Neuronal stem cell (in vitro differentiated cells): ENCODE results near the gene CCL25.
"Not testable (repeated sequence)": the region's sequence is repeated elsewhere in the genome, so short reads cannot be mapped to it uniquely, and the experiment has no call there.

ENCODE experiments used
- DNase-seq: peaks from one replicate; pipeline ENCODE4 v3.0.0-alpha.2; 2013; ENCODE audit warnings: low spot score
- H2AFZ ChIP-seq: one replicate; pipeline ENCODE4 v1.6.1; 2013; ENCODE audit warnings: mild to moderate bottlenecking, low read length, inconsistent platforms
- H2AK5ac ChIP-seq: 2 replicates; pipeline ENCODE4 v1.6.1; 2013; ENCODE audit warnings: low read depth, mild to moderate bottlenecking, inconsistent platforms, low read length, moderate library complexity, mixed read lengths
- H2BK120ac ChIP-seq: 2 replicates; pipeline ENCODE4 v1.6.1; 2013; ENCODE audit warnings: low read depth, mild to moderate bottlenecking, inconsistent platforms, low read length, moderate library complexity, mixed read lengths
- H2BK12ac ChIP-seq: one replicate; pipeline ENCODE4 v1.6.1; 2013; ENCODE audit warnings: low read length, inconsistent platforms
- H2BK15ac ChIP-seq: 2 replicates; pipeline ENCODE4 v1.6.1; 2013; ENCODE audit warnings: mild to moderate bottlenecking, low read length, inconsistent platforms, mixed read lengths
- H2BK5ac ChIP-seq: one replicate; pipeline ENCODE4 v1.6.1; 2013; ENCODE audit warnings: inconsistent platforms, mild to moderate bottlenecking, low read length, moderate library complexity
- H3K14ac ChIP-seq: one replicate; pipeline ENCODE4 v1.6.1; 2013; ENCODE audit warnings: low read length, inconsistent platforms
- H3K18ac ChIP-seq: 2 replicates; pipeline ENCODE4 v1.6.1; 2013; ENCODE audit warnings: low read length, inconsistent platforms
- H3K23ac ChIP-seq: 2 replicates; pipeline ENCODE4 v1.6.1; 2013; ENCODE audit warnings: low read depth, mild to moderate bottlenecking, mixed read lengths, low read length, inconsistent platforms; ENCODE audit not compliant: poor library complexity
- H3K27ac ChIP-seq: replicated peaks from 3 replicates; pipeline ENCODE4 v1.5.1; 2013; ENCODE audit warnings: low read length, inconsistent platforms
- H3K27me3 ChIP-seq, 3 experiments: 2 replicates each; pipeline ENCODE4 v1.6.1; 2013; ENCODE audit warnings: low read length in 3 of 3, mild to moderate bottlenecking in 2 of 3, inconsistent platforms in 1 of 3, low read depth in 1 of 3, mixed read lengths in 1 of 3, moderate library complexity in 1 of 3; ENCODE audit not compliant: control insufficient read depth in 3 of 3, insufficient read depth in 3 of 3
- H3K36me3 ChIP-seq, 2 donors: replicated peaks in 1 of 2; 2 replicates each; pipeline ENCODE4 v1.6.1; 2013; ENCODE audit warnings: low read length in 2 of 2; ENCODE audit not compliant: control insufficient read depth in 2 of 2, insufficient read depth in 2 of 2
- H3K4ac ChIP-seq: 2 replicates; pipeline ENCODE4 v1.6.1; 2013; ENCODE audit warnings: inconsistent platforms, mild to moderate bottlenecking, low read length, moderate library complexity
- H3K4me1 ChIP-seq, 2 donors: 1 replicate in 1 of 2; 2 replicates in 1 of 2; pipeline ENCODE4 v1.6.1; 2013; ENCODE audit warnings: low read length in 2 of 2, low read depth in 1 of 2; ENCODE audit not compliant: control insufficient read depth in 2 of 2, insufficient read depth in 1 of 2
- H3K4me2 ChIP-seq: one replicate; pipeline ENCODE4 v1.6.1; 2013; ENCODE audit warnings: mild to moderate bottlenecking, low read length, inconsistent platforms; ENCODE audit not compliant: insufficient read depth, poor library complexity, severe bottlenecking
- H3K4me3 ChIP-seq, 2 donors: 2 replicates each; pipeline ENCODE4 v1.5.1; 2013; ENCODE audit warnings: low read length in 2 of 2, mild to moderate bottlenecking in 2 of 2, inconsistent platforms in 1 of 2, moderate library complexity in 1 of 2
- H3K79me1 ChIP-seq: one replicate; pipeline ENCODE4 v1.6.1; 2013; ENCODE audit warnings: low read depth, mild to moderate bottlenecking, inconsistent platforms, low read length, moderate library complexity
- H3K9ac ChIP-seq: one replicate; pipeline ENCODE4 v1.6.1; 2013; ENCODE audit warnings: mild to moderate bottlenecking, low read depth, low read length, inconsistent platforms; ENCODE audit not compliant: poor library complexity
- H3K9me3 ChIP-seq, 2 donors: replicated peaks in 1 of 2; 2 replicates each; pipeline versions ENCODE3 to v1.6.1; 2013; ENCODE audit warnings: low read length in 2 of 2, mild to moderate bottlenecking in 2 of 2, inconsistent platforms in 1 of 2, low read depth in 1 of 2, mixed read lengths in 1 of 2, moderate library complexity in 1 of 2; ENCODE audit not compliant: control insufficient read depth in 2 of 2, insufficient read depth in 1 of 2
- H4K8ac ChIP-seq: one replicate; pipeline ENCODE4 v1.6.1; 2013; ENCODE audit warnings: low read depth, mild to moderate bottlenecking, inconsistent platforms, low read length, moderate library complexity
- H4K91ac ChIP-seq: one replicate; pipeline ENCODE4 v1.6.1; 2013; ENCODE audit warnings: low read length, low read depth, mild to moderate bottlenecking, inconsistent platforms; ENCODE audit not compliant: poor library complexity
- WGBS, 2 donors: extraction: QIAGEN DNeasy Blood & Tissue Kit; methylation state at CpG; one replicate each; pipeline ENCODE4 v1.1.7; 2013; ENCODE audit warnings: missing lambda C conversion rate in 2 of 2, mixed read lengths in 1 of 2; ENCODE audit not compliant: insufficient read length in 2 of 2, insufficient replicate concordance in 1 of 2; ENCODE audit errors: extremely low coverage in 2 of 2; 5-methylcytosine and 5-hydroxymethylcytosine counted together

Gene CCL25

DNA sequence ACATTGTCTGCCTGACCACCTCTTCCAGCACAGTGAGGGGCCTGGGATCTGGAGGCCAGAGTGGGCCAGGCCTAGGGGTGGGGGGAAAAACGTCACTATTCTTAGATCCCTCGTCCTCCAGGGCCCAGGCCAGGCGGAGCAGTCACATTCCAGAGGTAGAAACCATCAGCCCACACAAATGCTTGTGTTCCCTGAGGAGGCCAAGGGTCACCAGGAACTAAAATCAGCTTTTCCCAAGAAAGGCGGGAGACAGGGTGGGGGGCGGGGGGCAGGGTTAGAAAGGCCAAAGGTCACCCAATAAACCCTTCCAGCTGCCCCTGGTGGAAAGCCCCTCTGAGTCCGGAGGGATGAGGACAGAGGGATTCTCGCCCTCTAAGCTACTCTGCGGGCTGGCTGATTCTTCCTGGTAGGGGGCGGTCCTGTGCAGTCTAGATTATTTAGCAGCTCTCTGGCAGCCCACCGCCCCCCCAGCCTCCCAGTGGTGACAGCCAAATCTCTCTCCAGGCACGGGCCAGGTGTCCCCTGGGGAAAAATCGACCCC lies 23.5 kb upstream of the CCL25 start:
- Histone ChIP-seq H2BK15ac (no peak overlapping the region), H4K91ac (no peak overlapping the region), H3K79me1 (no peaks in the 10 kb centered on the region), H2BK5ac (peak overlapping the region; percentile 97), H2BK120ac (peak overlapping the region; percentile 70), H3K27ac (peak overlapping the region; percentile 98), H3K4me1 (peaks cover 18 to 20% of the 10 kb centered on the region in 2 donors), H3K4me2 (peak overlapping the region; percentile 41), H3K18ac (peak overlapping the region; percentile 100), H3K27me3 (no peaks in the 10 kb centered on the region), H3K9ac (peak overlapping the region; percentile 74), H3K14ac (no peak overlapping the region), H3K23ac (no peak overlapping the region), H2AFZ (peak overlapping the region; percentile 80), H4K8ac (no peak overlapping the region), H2BK12ac (no peak overlapping the region), H3K4ac (no peak overlapping the region), H3K4me3 (no peak overlapping the region), H3K36me3 (no peaks in the 10 kb centered on the region), H2AK5ac (peak overlapping the region; percentile 60), H3K9me3 (no peaks in the 10 kb centered on the region)
- DNase-seq = peak; percentile 97
- no CpG with 5 or more reads among the region's 12 CpGs for WGBS, 2 donors

DNA sequence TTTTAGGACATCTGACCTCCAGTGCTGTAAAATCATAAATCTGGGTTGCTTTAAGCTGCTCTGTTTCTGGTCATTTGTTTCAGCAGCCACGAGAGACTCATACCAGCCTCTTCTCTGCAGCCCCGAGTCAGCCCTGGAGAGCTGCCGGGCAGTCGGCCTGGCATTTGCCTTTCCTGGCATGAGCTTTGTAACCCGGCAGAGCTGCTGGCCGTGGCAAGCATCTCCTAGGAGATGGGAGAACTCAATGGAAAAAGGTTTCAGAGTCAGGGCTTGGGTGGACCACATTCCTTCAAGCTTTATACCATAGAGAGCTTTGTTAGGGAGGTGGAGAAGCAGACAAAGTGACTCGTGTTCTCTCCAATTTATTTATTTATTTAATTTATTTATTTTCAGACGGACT lies 21.6 kb upstream of the CCL25 start:
- no peaks in the 10 kb centered on the region for H3K36me3 ChIP-seq
- H3K9me3 ChIP-seq = no peaks in the 10 kb centered on the region
- no peak overlapping the region for H3K9ac ChIP-seq
- no peak overlapping the region for H2AK5ac ChIP-seq
- H2BK15ac ChIP-seq = no peak overlapping the region
- no peak overlapping the region for H4K8ac ChIP-seq
- no peak overlapping the region for H2BK12ac ChIP-seq
- H4K91ac ChIP-seq = no peak overlapping the region
- H3K27ac ChIP-seq = no peak overlapping the region
- H3K27me3 ChIP-seq = no peaks in the 10 kb centered on the region
- no peak overlapping the region for H3K23ac ChIP-seq
- no peak overlapping the region for H2BK5ac ChIP-seq
- peak overlapping the region; percentile 9 for H3K18ac ChIP-seq
- no peaks in the 10 kb centered on the region for H3K79me1 ChIP-seq
- H2BK120ac ChIP-seq = no peak overlapping the region
- peaks cover 18 to 20% of the 10 kb centered on the region in 2 donors for H3K4me1 ChIP-seq
- no peak for DNase-seq
- no peak overlapping the region for H2AFZ ChIP-seq
- H3K4ac ChIP-seq = no peak overlapping the region
- WGBS, 2 donors = no CpG with 5 or more reads among the region's 8 CpGs
- H3K4me2 ChIP-seq = no peak overlapping the region
- H3K4me3 ChIP-seq = no peak overlapping the region
- no peak overlapping the region for H3K14ac ChIP-seq

DNA sequence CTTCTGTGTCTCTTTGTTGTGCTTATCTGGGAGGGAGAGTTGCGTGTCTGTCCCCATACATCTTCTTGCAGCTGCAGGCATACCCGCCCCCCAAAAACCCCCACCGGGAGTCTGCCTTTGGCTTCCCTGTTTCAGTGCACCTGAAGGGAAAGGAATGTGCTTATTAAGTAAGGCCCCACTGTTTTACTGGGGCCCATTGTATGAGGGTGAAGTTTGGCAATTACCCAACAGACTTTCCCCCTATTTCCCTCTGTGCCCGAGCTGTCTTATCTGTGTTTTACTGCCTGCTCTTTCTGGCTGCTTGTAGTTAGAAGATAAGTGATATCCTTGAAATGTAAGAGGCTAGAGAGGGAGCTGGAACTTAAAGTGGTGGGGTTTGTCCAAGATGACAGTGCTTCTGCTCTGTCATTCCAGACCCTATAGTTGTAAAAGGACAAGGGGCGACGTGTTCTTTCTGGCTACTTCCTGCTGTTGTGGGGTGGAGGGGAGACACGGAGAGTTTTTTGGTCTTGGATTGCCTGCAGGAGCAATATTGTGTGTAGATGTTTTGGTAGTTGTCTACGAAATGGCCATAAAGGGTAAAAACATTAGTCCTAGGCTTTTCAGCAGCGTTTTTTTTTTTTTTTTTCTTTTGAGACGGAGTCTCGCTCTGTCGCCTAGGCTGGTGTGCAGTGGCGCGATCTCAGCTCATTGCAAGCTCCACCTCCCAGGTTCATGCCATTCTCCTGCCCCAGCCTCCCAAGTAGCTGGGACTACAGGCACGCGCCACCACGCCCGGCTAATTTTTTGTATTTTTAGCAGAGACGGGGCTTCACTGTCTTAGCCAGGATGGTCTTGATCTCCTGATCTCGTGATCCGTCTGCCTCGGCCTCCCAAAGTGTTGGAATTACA lies 19.0 kb upstream of the CCL25 start:
- not testable (repeated sequence) for H2BK5ac ChIP-seq, H2AK5ac ChIP-seq, H3K4me3 ChIP-seq, H3K79me1 ChIP-seq, H3K23ac ChIP-seq, H3K27me3 ChIP-seq, H2BK15ac ChIP-seq, H3K9ac ChIP-seq, H3K9me3 ChIP-seq, H2BK120ac ChIP-seq, H3K36me3 ChIP-seq, DNase-seq, H3K14ac ChIP-seq, H3K4ac ChIP-seq, H2BK12ac ChIP-seq, H3K4me2 ChIP-seq, H4K8ac ChIP-seq
- Histone ChIP-seq H4K91ac (peak overlapping the region; percentile 38), H2AFZ (peak overlapping the region; percentile 31), H3K27ac (peak overlapping the region; percentile 85), H3K4me1 (peaks cover 11 to 16% of the 10 kb centered on the region in 2 donors), H3K18ac (peak overlapping the region; percentile 82)
- no CpG with 5 or more reads among the region's 22 CpGs for WGBS, 2 donors

DNA sequence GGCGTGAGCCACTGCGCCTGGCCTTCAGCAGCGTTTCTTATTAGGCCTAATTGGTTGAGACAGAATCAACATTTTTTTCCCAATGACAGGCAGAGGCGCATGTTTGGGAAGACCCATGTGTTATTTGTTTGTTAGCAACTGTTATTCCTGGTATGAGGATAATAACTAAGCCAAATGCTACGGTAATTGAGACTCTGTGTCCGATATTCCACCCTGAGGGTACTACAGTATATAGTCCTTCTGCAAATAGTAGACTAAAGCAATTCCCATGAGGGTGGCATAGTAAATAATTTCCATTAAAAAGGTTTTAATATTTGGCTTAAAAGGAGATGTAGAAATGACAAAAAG lies 18.4 kb upstream of the CCL25 start:
- no peak overlapping the region for H2BK15ac ChIP-seq
- H3K36me3 ChIP-seq = no peaks in the 10 kb centered on the region
- WGBS, 2 donors = no CpG with 5 or more reads among the region's 6 CpGs

More for the DNA sequence above, 18.4 kb upstream of the CCL25 start:
- Histone ChIP-seq H2AK5ac (no peak overlapping the region), H3K4me3 (no peak overlapping the region), H3K9ac (no peak overlapping the region), H2BK120ac (no peak overlapping the region), H3K18ac (peak overlapping the region; percentile 82), H3K4me1 (peaks cover 10 to 11% of the 10 kb centered on the region in 2 donors), H4K8ac (no peak overlapping the region), H3K23ac (no peak overlapping the region), H3K4me2 (no peak overlapping the region), H3K27me3 (no peaks in the 10 kb centered on the region), H2AFZ (no peak overlapping the region), H3K79me1 (no peaks in the 10 kb centered on the region), H3K27ac (peak overlapping the region; percentile 60), H2BK5ac (no peak overlapping the region), H3K9me3 (no peaks in the 10 kb centered on the region), H2BK12ac (no peak overlapping the region), H4K91ac (peak overlapping the region; percentile 38), H3K14ac (no peak overlapping the region), H3K4ac (no peak overlapping the region)
- DNase-seq = no peak
